ENCODE data around the gene APLN.

- TF ChIP-seq POLR2AphosphoS5 (IDR thresholded peaks at IDR 0.05) (no peak), CTCF (IDR thresholded peaks at IDR 0.05) (no peak), POLR2A (IDR thresholded peaks at IDR 0.05) (no peak)
Measured at GRCh38 chrX:129632443-129632842, 22.3 kb downstream of the APLN start.
